Brain pericyte (primary cell): Measurements from ENCODE around the gene C8B.

ENCODE experiments used
- DNase-seq: peaks from one replicate; pipeline ENCODE4 v3.0.0-alpha.2; 2012; ENCODE audit warnings: low read depth, low spot score

The C8B gene

DNA sequence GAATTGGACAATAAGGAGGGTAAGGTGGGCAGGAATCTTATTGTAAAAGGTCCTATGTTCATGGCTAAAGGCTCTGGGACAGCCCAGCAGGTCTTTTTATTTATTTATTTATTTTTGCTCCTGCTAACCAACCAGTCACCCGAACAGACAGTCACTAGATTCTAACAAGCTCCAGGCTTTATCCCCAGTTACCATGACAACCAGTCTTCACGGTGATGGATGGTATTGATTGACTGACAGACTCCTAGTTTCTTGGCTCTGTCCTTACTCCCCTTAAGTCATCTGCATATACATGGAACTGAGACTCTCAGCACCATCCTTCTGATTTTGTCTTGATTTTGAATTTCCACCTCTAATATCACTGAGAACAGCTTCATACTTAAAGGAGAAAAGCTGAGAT lies 66.9 kb downstream of the C8B start:
- DNase-seq, result no peak

DNA sequence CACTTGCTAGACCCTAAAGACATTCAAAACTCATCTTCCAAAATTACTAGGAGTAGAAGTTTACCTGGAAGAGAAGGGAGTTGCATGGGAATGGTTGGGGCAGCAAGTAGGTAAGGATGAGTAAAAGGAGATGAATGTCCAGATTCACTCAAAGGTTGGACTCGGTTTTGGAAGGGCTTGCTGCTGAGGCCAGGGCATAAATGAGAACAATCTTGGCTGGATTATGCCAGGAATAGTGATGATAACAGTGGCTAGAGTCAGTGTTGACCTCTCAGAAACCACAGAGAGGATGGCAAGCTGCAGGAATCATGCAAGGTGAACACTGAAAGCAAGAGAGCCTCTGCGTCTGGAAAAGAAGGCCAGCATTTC lies 67.8 kb downstream of the C8B start:
- no peak for DNase-seq

DNA sequence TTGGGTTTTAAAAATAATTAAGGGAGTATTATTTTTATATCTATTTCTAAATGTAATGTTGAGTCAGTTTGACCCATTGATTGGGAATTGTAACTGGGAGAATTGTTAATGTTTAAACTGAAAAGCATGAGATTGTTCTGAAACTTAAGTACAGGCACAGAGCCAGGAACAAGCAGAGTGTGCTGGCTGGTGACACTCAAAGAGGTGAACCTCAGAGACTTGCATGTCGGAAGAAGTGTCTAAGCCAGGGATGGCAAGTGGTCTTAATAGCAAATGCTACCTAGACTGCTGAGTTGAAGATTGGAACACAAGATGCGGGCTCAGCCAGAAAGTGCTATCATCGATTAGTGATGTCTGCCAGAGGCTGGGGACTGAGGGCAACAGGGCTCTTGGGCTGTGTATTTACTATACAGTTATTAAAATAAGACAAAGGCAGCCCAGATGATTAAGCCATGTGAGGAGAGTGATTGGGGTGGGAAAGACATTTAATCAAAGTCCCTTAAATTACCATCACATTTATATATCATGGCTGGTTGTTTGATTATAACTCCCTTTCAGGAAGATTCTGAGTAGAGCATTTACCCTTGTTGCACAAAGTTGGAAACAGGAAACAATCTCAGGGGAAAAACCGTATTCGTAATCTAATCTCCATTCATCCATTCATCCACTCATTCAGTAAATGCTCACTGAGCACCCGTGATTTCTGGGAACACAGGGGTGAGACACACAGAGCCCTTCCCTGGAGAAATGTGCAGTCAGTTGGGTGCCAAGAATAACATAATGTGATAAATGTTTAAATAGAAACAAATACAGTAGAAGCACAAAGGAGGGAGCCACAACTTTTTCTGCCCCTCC lies 68.4 kb downstream of the C8B start:
- DNase-seq, result no peak

DNA sequence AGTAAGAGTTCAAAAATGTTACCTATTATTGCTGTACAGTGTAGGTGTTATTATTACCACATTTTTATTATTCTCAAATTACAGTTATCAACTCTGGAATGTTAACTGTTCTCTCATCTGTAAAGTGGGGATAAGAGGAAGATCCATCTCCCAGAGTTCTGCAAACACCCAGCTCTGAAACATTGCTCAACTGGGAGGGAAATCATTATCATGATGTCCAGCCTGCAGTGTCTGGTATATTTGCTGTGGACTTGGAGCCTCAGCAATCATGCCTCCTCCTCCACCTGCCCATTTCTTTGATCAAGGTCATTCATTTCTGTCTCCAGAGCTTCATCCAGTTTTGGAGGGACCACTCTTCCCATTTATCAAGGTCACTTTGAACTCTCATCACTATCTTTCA lies 71.8 kb downstream of the C8B start:
- no peak for DNase-seq

DNA sequence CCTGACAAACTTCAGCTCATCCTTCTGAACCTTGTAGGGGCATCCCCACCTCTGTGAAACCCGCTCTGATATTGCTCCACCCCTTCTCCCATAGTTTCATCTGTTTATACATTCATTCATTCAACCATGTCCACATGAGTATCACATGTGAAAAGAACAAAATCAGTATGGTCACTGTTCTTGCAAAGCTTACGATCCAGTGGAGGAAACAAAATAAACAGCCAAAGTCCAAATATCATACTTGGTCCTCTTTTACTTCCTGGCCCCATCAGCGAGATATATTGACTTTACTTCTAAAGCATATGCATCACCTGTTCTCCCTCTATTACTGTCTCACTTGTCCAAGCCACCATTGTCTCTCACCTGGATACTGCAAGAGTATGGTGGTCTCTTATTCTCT lies 75.6 kb downstream of the C8B start:
- no peak for DNase-seq

DNA sequence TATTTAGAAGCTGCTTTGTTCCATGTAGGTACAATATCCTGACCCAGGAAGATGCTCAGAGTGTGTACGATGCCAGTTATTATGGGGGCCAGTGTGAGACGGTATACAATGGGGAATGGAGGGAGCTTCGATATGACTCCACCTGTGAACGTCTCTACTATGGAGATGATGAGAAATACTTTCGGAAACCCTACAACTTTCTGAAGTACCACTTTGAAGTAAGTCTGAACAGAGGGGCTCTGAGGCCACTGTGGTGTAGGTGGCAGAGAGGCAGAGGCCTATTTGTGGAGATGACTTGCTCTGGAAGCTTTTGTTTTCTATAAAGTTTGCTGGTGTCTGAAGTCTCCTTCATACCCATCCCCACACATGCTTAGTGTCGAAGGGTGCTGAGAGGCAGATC lies 84.4 kb downstream of the C8B start:
- DNase-seq, result no peak

DNA sequence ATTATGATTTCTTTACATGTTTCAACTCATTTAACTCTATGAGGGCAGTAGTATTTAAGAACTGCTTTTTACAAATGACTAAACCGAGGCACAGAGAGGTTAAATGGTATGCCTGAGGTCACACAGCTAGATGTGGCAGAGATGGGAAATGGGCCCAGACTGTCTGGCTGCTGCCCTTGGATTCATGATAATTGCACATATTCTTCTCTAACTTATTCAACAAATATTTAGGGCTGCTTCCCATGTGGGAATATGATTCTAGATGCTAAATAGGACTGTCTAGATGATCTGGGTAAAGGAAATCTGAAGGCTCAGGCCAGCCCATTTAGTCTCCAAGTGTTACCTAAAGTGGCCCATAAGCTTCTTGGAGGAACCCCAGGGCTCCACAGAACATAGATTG lies 85.0 kb downstream of the C8B start:
- DNase-seq, result no peak
